Measurements from ENCODE around the gene LRRK1.

The LRRK1 gene

DNA sequence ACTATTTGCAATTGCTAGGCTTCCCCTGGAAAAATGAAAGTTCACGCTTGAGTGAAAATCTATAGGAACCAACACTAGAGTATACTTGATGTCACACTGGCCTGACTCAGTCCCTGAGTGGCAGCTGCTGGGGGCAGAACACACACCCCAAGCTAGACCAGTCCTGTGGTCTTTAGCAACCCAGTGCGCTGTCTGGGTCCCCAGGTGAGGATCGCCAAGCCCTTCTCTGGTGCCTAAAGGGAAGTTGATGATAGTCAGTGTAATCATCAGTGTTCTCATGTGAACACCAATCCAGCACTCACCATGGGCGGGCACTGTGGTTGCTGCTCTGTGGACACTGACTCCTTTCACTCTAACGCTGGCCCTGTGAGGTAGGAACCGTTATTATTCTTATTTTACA is 28.3 kb upstream of the LRRK1 start:
- TF ChIP-seq FOXM1 (IDR thresholded peaks at IDR 0.05; ENCODE audit: borderline replicate concordance, low read depth): no peak
- no peak for TF ChIP-seq NFIC (IDR thresholded peaks at IDR 0.05)
- TF ChIP-seq TAF1 (IDR thresholded peaks at IDR 0.05; ENCODE audit: low read depth): no peak

DNA sequence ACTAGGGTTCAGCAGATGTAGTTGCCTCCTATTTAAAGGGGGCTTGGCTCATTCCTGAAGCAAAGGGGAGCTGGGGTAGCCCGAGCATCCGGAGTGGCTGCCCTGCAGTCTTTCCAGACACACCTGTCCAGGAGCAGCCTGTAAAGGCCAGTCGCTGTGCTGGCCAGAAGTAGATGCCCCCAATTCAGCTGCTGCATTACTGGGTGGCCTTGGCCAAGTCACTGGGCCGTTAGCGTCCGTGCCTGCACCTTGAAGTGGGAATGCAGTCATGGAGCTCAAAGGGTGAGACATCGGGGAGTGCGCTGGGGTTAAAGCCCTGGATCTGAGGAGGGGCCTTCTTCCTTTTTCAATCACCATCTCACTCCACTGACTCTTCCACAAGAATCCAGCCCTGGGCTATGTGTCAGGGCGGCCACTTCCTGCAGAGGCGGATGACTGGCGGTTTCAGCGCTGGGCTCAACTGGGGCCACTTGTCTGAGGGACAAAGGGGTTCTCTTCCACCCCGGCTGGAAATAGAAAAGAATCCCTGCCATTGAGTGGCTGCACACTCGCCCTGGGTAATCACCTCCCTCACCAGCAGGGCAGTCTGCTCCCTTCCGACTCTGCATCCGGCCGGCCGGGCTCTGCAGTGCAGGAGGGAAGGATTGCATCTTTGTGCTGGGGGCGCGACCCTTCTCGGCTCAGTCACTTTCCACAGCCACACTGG is 27.7 kb upstream of the LRRK1 start:
- TF ChIP-seq EP300 (IDR thresholded peaks at IDR 0.05; ENCODE audit: borderline replicate concordance) (no peak), FOXM1 (IDR thresholded peaks at IDR 0.05; ENCODE audit: borderline replicate concordance, low read depth) (no peak), TAF1 (IDR thresholded peaks at IDR 0.05; ENCODE audit: low read depth) (no peak), TEAD4 (IDR thresholded peaks at IDR 0.05) (no peak), NFIC (IDR thresholded peaks at IDR 0.05) (no peak), EGR1 (IDR thresholded peaks at IDR 0.05) (no peak), CEBPB (IDR thresholded peaks at IDR 0.05) (no peak), YY1 (IDR thresholded peaks at IDR 0.05; ENCODE audit: low read depth) (no peak), ZBTB7A (IDR thresholded peaks at IDR 0.05; ENCODE audit: low read depth) (no peak), CREB1 (IDR thresholded peaks at IDR 0.05; ENCODE audit: low read depth) (no peak), RAD21 (IDR thresholded peaks at IDR 0.05; ENCODE audit: low read depth) (no peak), TCF12 (IDR thresholded peaks at IDR 0.05; ENCODE audit: low read depth) (no peak)
- TF ChIP-seq, protein P1, sequence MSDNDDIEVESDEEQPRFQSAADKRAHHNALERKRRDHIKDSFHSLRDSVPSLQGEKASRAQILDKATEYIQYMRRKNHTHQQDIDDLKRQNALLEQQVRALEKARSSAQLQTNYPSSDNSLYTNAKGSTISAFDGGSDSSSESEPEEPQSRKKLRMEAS (IDR thresholded peaks at IDR 0.05): no peak
- TF ChIP-seq, protein P2, sequence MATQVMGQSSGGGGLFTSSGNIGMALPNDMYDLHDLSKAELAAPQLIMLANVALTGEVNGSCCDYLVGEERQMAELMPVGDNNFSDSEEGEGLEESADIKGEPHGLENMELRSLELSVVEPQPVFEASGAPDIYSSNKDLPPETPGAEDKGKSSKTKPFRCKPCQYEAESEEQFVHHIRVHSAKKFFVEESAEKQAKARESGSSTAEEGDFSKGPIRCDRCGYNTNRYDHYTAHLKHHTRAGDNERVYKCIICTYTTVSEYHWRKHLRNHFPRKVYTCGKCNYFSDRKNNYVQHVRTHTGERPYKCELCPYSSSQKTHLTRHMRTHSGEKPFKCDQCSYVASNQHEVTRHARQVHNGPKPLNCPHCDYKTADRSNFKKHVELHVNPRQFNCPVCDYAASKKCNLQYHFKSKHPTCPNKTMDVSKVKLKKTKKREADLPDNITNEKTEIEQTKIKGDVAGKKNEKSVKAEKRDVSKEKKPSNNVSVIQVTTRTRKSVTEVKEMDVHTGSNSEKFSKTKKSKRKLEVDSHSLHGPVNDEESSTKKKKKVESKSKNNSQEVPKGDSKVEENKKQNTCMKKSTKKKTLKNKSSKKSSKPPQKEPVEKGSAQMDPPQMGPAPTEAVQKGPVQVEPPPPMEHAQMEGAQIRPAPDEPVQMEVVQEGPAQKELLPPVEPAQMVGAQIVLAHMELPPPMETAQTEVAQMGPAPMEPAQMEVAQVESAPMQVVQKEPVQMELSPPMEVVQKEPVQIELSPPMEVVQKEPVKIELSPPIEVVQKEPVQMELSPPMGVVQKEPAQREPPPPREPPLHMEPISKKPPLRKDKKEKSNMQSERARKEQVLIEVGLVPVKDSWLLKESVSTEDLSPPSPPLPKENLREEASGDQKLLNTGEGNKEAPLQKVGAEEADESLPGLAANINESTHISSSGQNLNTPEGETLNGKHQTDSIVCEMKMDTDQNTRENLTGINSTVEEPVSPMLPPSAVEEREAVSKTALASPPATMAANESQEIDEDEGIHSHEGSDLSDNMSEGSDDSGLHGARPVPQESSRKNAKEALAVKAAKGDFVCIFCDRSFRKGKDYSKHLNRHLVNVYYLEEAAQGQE (IDR thresholded peaks at IDR 0.05; ENCODE audit: low read depth): no peak
- TF ChIP-seq, protein P3, sequence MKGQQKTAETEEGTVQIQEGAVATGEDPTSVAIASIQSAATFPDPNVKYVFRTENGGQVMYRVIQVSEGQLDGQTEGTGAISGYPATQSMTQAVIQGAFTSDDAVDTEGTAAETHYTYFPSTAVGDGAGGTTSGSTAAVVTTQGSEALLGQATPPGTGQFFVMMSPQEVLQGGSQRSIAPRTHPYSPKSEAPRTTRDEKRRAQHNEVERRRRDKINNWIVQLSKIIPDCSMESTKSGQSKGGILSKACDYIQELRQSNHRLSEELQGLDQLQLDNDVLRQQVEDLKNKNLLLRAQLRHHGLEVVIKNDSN (IDR thresholded peaks at IDR 0.05): no peak

DNA sequence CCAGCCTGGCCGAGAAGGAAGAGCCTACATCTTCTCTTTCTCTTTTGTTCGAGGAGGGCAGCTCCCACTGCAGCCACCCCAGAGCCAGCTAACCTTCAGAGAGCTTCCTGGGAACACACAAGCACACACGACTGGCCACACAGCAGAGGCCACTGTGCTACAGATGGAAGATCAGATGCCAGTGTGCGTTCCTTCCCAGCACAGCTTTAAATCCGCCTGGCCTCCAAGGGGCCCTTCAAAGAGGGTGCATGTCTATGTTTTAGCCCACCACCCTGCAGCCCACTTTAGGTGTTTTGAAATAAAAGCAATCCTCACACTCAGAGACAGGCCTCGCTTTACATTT is 27.2 kb upstream of the LRRK1 start:
- TF ChIP-seq FOXM1 (IDR thresholded peaks at IDR 0.05; ENCODE audit: borderline replicate concordance, low read depth) (no peak), NFIC (IDR thresholded peaks at IDR 0.05) (no peak), CEBPB (IDR thresholded peaks at IDR 0.05) (no peak), TAF1 (IDR thresholded peaks at IDR 0.05; ENCODE audit: low read depth) (no peak), ZBTB7A (IDR thresholded peaks at IDR 0.05; ENCODE audit: low read depth) (no peak), CREB1 (IDR thresholded peaks at IDR 0.05; ENCODE audit: low read depth) (no peak), TCF12 (IDR thresholded peaks at IDR 0.05; ENCODE audit: low read depth) (no peak), EGR1 (IDR thresholded peaks at IDR 0.05) (no peak), RAD21 (IDR thresholded peaks at IDR 0.05; ENCODE audit: low read depth) (no peak), YY1 (IDR thresholded peaks at IDR 0.05; ENCODE audit: low read depth) (no peak), EP300 (IDR thresholded peaks at IDR 0.05; ENCODE audit: borderline replicate concordance) (no peak), TEAD4 (IDR thresholded peaks at IDR 0.05) (no peak)
- TF ChIP-seq, protein P2 (IDR thresholded peaks at IDR 0.05; ENCODE audit: low read depth): no peak
- TF ChIP-seq, protein P3 (IDR thresholded peaks at IDR 0.05): no peak
- TF ChIP-seq, protein P1 (IDR thresholded peaks at IDR 0.05): no peak

DNA sequence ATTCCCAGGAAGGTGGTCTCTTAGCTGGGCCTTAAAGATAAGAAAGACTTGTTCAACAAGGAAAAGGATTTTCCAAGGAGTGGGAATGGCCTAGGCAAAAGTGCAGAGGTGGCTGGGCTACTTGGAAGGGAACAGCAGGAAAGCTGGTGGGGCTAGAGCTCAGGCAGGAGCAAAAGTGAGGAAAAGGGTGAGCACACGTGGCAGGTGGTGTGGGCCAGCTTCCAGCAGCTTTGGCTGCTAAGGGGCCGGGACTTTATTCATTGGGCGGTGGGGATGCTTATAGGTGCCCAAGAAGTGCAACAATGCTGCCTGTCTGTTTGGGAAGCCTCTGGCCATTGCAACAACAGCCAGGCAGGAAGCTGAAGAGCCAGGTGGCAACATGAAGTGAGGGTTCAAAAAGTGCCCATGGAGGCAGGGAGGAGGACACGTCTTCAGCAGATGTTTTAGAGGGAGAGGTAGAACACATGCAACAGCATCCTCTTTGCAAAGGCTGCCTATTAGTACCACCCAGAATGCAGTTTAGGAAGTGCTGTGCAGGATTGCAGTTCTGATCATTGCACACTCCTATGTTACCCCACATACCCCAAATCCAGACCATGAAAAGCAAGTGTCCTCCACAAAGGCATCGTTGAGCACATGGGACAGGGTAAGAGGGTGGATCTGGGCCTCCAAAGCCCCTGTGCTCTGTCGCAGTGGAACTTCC is 25.7 kb upstream of the LRRK1 start:
- TF ChIP-seq FOXM1 (IDR thresholded peaks at IDR 0.05; ENCODE audit: borderline replicate concordance, low read depth): no peak
- TF ChIP-seq EGR1 (IDR thresholded peaks at IDR 0.05): no peak
- TF ChIP-seq YY1 (IDR thresholded peaks at IDR 0.05; ENCODE audit: low read depth): no peak
- TF ChIP-seq, protein P2 (IDR thresholded peaks at IDR 0.05; ENCODE audit: low read depth): no peak
- TF ChIP-seq, protein P3 (IDR thresholded peaks at IDR 0.05): no peak
- no peak for TF ChIP-seq EP300 (IDR thresholded peaks at IDR 0.05; ENCODE audit: borderline replicate concordance)
- TF ChIP-seq TAF1 (IDR thresholded peaks at IDR 0.05; ENCODE audit: low read depth): no peak
- no peak for TF ChIP-seq TEAD4 (IDR thresholded peaks at IDR 0.05)
- TF ChIP-seq RAD21 (IDR thresholded peaks at IDR 0.05; ENCODE audit: low read depth): no peak
- TF ChIP-seq CREB1 (IDR thresholded peaks at IDR 0.05; ENCODE audit: low read depth): no peak
